ENCODE measurements around the gene PTPN7.

- no peak for TF ChIP-seq CTCF (IDR thresholded peaks at IDR 0.05)
- no peak for TF ChIP-seq POLR2A (IDR thresholded peaks at IDR 0.05)
Observed at GRCh38 chr1:202157945-202158344, 2.5 kb downstream of the PTPN7 start.
